K562 (cell line): Measurements from ENCODE around the gene CFAP92. TPM values are rescaled to one million over a fixed set of nuclear protein-coding genes. Genes with fewer than 3 reads are reported as not detected.
A peak's percentile ranks its signal among the peaks of the same experiment; 100 is the strongest.

Experiments used
- ATF6 ChIP-seq: sonication (generic); formaldehyde crosslinking; IDR thresholded peaks from 2 replicates; pipeline ENCODE4 v1.4.0; 2020; ENCODE audit warnings: mild to moderate bottlenecking, missing genetic modification reagents
- BRF2 ChIP-seq: IDR thresholded peaks from 3 replicates; pipeline ENCODE4 v1.6.1; 2011; ENCODE audit warnings: borderline replicate concordance, mild to moderate bottlenecking; ENCODE audit not compliant: insufficient read length, insufficient read depth
- CTCF ChIP-seq, 3 experiments: IDR thresholded peaks in 2 of 3; conservative IDR thresholded peaks in 1 of 3; 2 replicates each; pipeline ENCODE4 v1.5.1; 2011 to 2012; ENCODE audit warnings: low read length in 3 of 3, mild to moderate bottlenecking in 3 of 3, control low read depth in 2 of 3, improper control_type of control experiment in 1 of 3, inconsistent platforms in 1 of 3, low read depth in 1 of 3, mixed read lengths in 1 of 3, moderate library complexity in 1 of 3; ENCODE audit not compliant: insufficient read depth in 2 of 3
- CXXC5 ChIP-seq: fragments of 250-450 bp; sonication (Bioruptor Pico); IDR thresholded peaks from 2 replicates; pipeline ENCODE4 v1.8.0; 2022; ENCODE audit warnings: inconsistent platforms, mild to moderate bottlenecking, moderate library complexity
- ESRRA ChIP-seq: fragments of 450-650 bp; IDR thresholded peaks from 2 replicates; pipeline ENCODE4 v1.6.1; 2014; ENCODE audit warnings: low read depth, mild to moderate bottlenecking, moderate library complexity, borderline replicate concordance
- IRF1 ChIP-seq: sonication (generic); formaldehyde crosslinking; IDR thresholded peaks from 2 replicates; pipeline ENCODE4 v1.8.0; 2022; ENCODE audit warnings: missing genetic modification reagents, mild to moderate bottlenecking, borderline replicate concordance
- KLF16 ChIP-seq: IDR thresholded peaks from 2 replicates; pipeline ENCODE4 v1.6.1; 2016; ENCODE audit warnings: antibody characterized with exemption
- MTA2 ChIP-seq: fragments of 450-650 bp; IDR thresholded peaks from 2 replicates; pipeline ENCODE4 v1.6.1; 2016; ENCODE audit warnings: low read depth
- NUFIP1 ChIP-seq: fragments of 450-650 bp; IDR thresholded peaks from 2 replicates; pipeline ENCODE4 v1.6.1; 2018; ENCODE audit not compliant: partially characterized antibody
- STAT6 ChIP-seq: sonication (generic); formaldehyde crosslinking; IDR thresholded peaks from 2 replicates; pipeline ENCODE4 v1.8.1; 2023; ENCODE audit warnings: mild to moderate bottlenecking, missing genetic modification reagents
- ZKSCAN8 ChIP-seq: fragments of 200-800 bp; sonication (Bioruptor generic); IDR thresholded peaks from 2 replicates; pipeline ENCODE4 v1.6.1; 2016; ENCODE audit warnings: missing genetic modification characterization, missing compliant biosample characterization
- ZNF41 ChIP-seq: fragments of 250-450 bp; sonication (Bioruptor Pico); conservative IDR thresholded peaks from 2 replicates; pipeline ENCODE4 v1.4.0; 2020; ENCODE audit warnings: mild to moderate bottlenecking
- ZNF444 ChIP-seq: fragments of 250-450 bp; sonication (Bioruptor Pico); IDR thresholded peaks from 2 replicates; pipeline ENCODE4 v1.4.0; 2020; ENCODE audit warnings: mild to moderate bottlenecking, moderate library complexity
- ZNF551 ChIP-seq: fragments of 250-450 bp; sonication (Bioruptor Pico); IDR thresholded peaks from 2 replicates; pipeline ENCODE4 v1.5.0; 2021; ENCODE audit warnings: mild to moderate bottlenecking, moderate library complexity
- polyA plus RNA-seq, 8 experiments: library from polyadenylated mRNA; depleted of rRNA in 4 of 8; stranded (reverse) in 5 of 8; unstranded in 3 of 8; fragments of >200 nt; fragmentation: Nextera tagmentation in 2 of 8; fragmentation: Illumina TruSeq in 1 of 8; extraction: Ambion mirVana in 2 of 8; extraction: Trizol in 1 of 8; gene quantifications; 2 replicates each; pipeline versions ENCODE4 v1.2.1 to v1.2.3, GENCODE V29; 2011 to 2014; ENCODE audit warnings: inconsistent platforms in 1 of 8, missing spikeins in 1 of 8
- total RNA-seq, 7 experiments: library from RNA; depleted of rRNA in 6 of 7; stranded (reverse); fragments of >200 nt in 6 of 7; fragmentation: Illumina TruSeq in 2 of 7; extraction: Trizol in 2 of 7; gene quantifications; 2 replicates each; pipeline versions ENCODE4 v1.2.1 to v1.2.3, GENCODE V29; 2011 to 2021; ENCODE audit warnings: low replicate concordance in 1 of 7

Gene CFAP92
- total and polyA plus RNA-seq, 9 of the 15 experiments (the other 6 are each of a cell fraction or from before 2014, with no cell fraction given), result 0.06 to 0.62 (median 0.36) TPM

- TF ChIP-seq STAT6 (no peak), ZNF551 (CRISPR knock-in tag) (no peak), ZNF41 (CRISPR knock-in tag) (no peak), MTA2 (no peak), CTCF (IDR thresholded peaks at IDR 0.05 in 2 of 3, conservative IDR thresholded peaks at IDR 0.05 in 1 of 3; ENCODE audit: insufficient read depth in 2 of 3, low read depth in 1 of 3, low read length in 3 of 3) (no peak), BRF2 (no peak), CXXC5 (CRISPR knock-in tag) (no peak), ZKSCAN8 (CRISPR knock-in tag) (no peak), NUFIP1 (no peak), ESRRA (peak; percentile 73; the same call in 1 of the 2 replicates), KLF16 (no peak), IRF1 (CRISPR knock-in tag) (no peak), ATF6 (no peak), ZNF444 (no peak)
Observed at GRCh38 chr3:128867200-128868125, 126.4 kb downstream of the CFAP92 start (continued).
